Loucy (cell line): Measurements from ENCODE around the gene BEGAIN.

Experiments
- H2AFZ ChIP-seq: fragments of 200-600 bp; sonication (generic); 2 replicates; pipeline ENCODE4 v1.6.0; 2016; ENCODE audit warnings: antibody characterized with exemption, mild to moderate bottlenecking, low read length, moderate library complexity
- H3F3A ChIP-seq: fragments of 200-600 bp; 2 replicates; pipeline ENCODE4 v1.6.0; 2016; ENCODE audit warnings: antibody characterized with exemption, low read depth, mild to moderate bottlenecking
- H3K27me3 ChIP-seq: fragments of 200-600 bp; sonication (generic); 2 replicates; pipeline ENCODE4 v1.6.1; 2014; ENCODE audit warnings: low read length, mild to moderate bottlenecking; ENCODE audit not compliant: insufficient read depth, poor library complexity, severe bottlenecking
- H3K36me3 ChIP-seq: fragments of 200-600 bp; sonication (generic); 2 replicates; pipeline ENCODE4 v1.6.1; 2016; ENCODE audit warnings: low read length; ENCODE audit not compliant: insufficient read depth
- H3K4me1 ChIP-seq: fragments of 200-600 bp; sonication (generic); 2 replicates; pipeline ENCODE4 v1.5.1; 2014; ENCODE audit warnings: low read length, mild to moderate bottlenecking; ENCODE audit not compliant: insufficient read depth, poor library complexity, severe bottlenecking
- H3K4me2 ChIP-seq: fragments of 200-600 bp; sonication (generic); 2 replicates; pipeline ENCODE4 v1.6.0; 2014; ENCODE audit warnings: antibody characterized with exemption, low read length, low read depth, mild to moderate bottlenecking; ENCODE audit not compliant: poor library complexity, severe bottlenecking
- H3K4me3 ChIP-seq: fragments of 200-600 bp; sonication (generic); 2 replicates; pipeline ENCODE4 v1.5.1; 2014; ENCODE audit warnings: low read length, mild to moderate bottlenecking, mixed read lengths; ENCODE audit not compliant: poor library complexity, severe bottlenecking
- H3K79me2 ChIP-seq: fragments of 200-600 bp; sonication (generic); 2 replicates; pipeline ENCODE4 v1.6.1; 2014; ENCODE audit warnings: low read length; ENCODE audit not compliant: insufficient read depth
- H3K9ac ChIP-seq: fragments of 200-600 bp; sonication (generic); 2 replicates; pipeline ENCODE4 v1.6.0; 2014; ENCODE audit warnings: mild to moderate bottlenecking, low read depth, low read length, moderate library complexity; ENCODE audit not compliant: poor library complexity, severe bottlenecking
- H3K9me2 ChIP-seq: fragments of 200-600 bp; sonication (generic); replicated peaks from 2 replicates; pipeline ENCODE4 v1.6.1; 2016; ENCODE audit warnings: low read depth, low read length, mixed read lengths
- H3K9me3 ChIP-seq: fragments of 200-600 bp; sonication (generic); 2 replicates; pipeline ENCODE4 v1.6.1; 2014; ENCODE audit warnings: mild to moderate bottlenecking, antibody characterized with exemption, low read length, low read depth; ENCODE audit not compliant: insufficient read depth
- H4K20me1 ChIP-seq: fragments of 200-600 bp; sonication (generic); 2 replicates; pipeline ENCODE4 v1.6.0; 2014; ENCODE audit warnings: antibody characterized with exemption, low read length, mild to moderate bottlenecking; ENCODE audit not compliant: insufficient read depth, poor library complexity, severe bottlenecking
- CTCF ChIP-seq: fragments of 200-600 bp; sonication (generic); conservative IDR thresholded peaks from 2 replicates; pipeline ENCODE4 v1.5.1; 2014; ENCODE audit warnings: mild to moderate bottlenecking, antibody characterized with exemption, low read length
- EZH2phosphoT487 ChIP-seq: fragments of 200-600 bp; IDR thresholded peaks from 2 replicates; pipeline ENCODE4 v1.6.1; 2018; ENCODE audit warnings: antibody characterized with exemption, mild to moderate bottlenecking, moderate library complexity, borderline replicate concordance

Gene BEGAIN

GRCh38 chr14:100564512-100564911, 22.7 kb downstream of the BEGAIN start:
- H3F3A ChIP-seq = no peaks in the 10 kb centered on the region
- H4K20me1 ChIP-seq = no peaks in the 10 kb centered on the region
- H2AFZ ChIP-seq = no peak overlapping the region
- no peaks in the 10 kb centered on the region for H3K36me3 ChIP-seq
- no peaks in the 10 kb centered on the region for H3K9me2 ChIP-seq
- no peaks in the 10 kb centered on the region for H3K9me3 ChIP-seq
- no peak overlapping the region for H3K4me2 ChIP-seq
- peaks cover 8% of the 10 kb centered on the region; the same call in 1 of the 2 replicates for H3K79me2 ChIP-seq
- H3K9ac ChIP-seq = no peak overlapping the region
- TF ChIP-seq EZH2phosphoT487 = no peak
- no peak for TF ChIP-seq CTCF
- H3K4me1 ChIP-seq = peaks cover 11% of the 10 kb centered on the region
- H3K27me3 ChIP-seq = peaks cover 7% of the 10 kb centered on the region
- H3K4me3 ChIP-seq = no peak overlapping the region

- Histone ChIP-seq H3K9me2 (no peaks in the 10 kb centered on the region), H3K27me3 (no peaks in the 10 kb centered on the region), H3K36me3 (no peaks in the 10 kb centered on the region), H4K20me1 (no peaks in the 10 kb centered on the region), H2AFZ (no peak overlapping the region), H3F3A (no peaks in the 10 kb centered on the region), H3K79me2 (peaks cover 8% of the 10 kb centered on the region; the same call in 1 of the 2 replicates), H3K9me3 (no peaks in the 10 kb centered on the region), H3K4me3 (no peak overlapping the region), H3K4me1 (peaks cover 3% of the 10 kb centered on the region), H3K9ac (no peak overlapping the region), H3K4me2 (no peak overlapping the region)
- TF ChIP-seq EZH2phosphoT487 = no peak
- no peak for TF ChIP-seq CTCF
These were observed 24.5 kb downstream of the BEGAIN start for GRCh38 chr14:100562751-100563150.

GRCh38 chr14:100561005-100561404, 26.2 kb downstream of the BEGAIN start:
- Histone ChIP-seq H3K9me2 (no peaks in the 10 kb centered on the region), H3K4me3 (no peak overlapping the region), H3K4me2 (no peak overlapping the region), H3K79me2 (no peaks in the 10 kb centered on the region; the same call in 1 of the 2 replicates), H4K20me1 (no peaks in the 10 kb centered on the region), H3F3A (no peaks in the 10 kb centered on the region), H3K4me1 (no peaks in the 10 kb centered on the region), H3K36me3 (no peaks in the 10 kb centered on the region), H3K27me3 (no peaks in the 10 kb centered on the region), H2AFZ (no peak overlapping the region), H3K9ac (no peak overlapping the region), H3K9me3 (no peaks in the 10 kb centered on the region)
- TF ChIP-seq EZH2phosphoT487 (no peak), CTCF (no peak)
